B cell (primary cell): ENCODE results near the gene ZMIZ1. TPM values are rescaled to one million over a fixed set of nuclear protein-coding genes. Genes with fewer than 3 reads are reported as not detected.

ENCODE experiments used
- ATAC-seq: fragments of 200-7000 bp; cut with Tn5 transposase; one replicate; pipeline ENCODE4 v1.10.0; 2021; ENCODE audit warnings: low read depth, mild to moderate bottlenecking, moderate number of reproducible peaks, moderate library complexity
- CTCF ChIA-PET: fragments of 350-600 bp; sonication (Branson Sonifier 250); formaldehyde crosslinking; loops from one replicate; lab custom pipeline; 2021; ENCODE audit warnings: antibody characterized with exemption, inconsistent platforms; lab: Charles Lee
- POLR2A ChIA-PET: fragments of 350-600 bp; sonication (Branson Sonifier 250); formaldehyde crosslinking; loops from one replicate; lab custom pipeline; 2021; ENCODE audit warnings: antibody characterized with exemption; lab: Charles Lee
- DNase-seq: peaks from one replicate; pipeline ENCODE4 v3.0.0; 2013
- H2AFZ ChIP-seq: 2 replicates; pipeline ENCODE4 v1.6.1; 2012; ENCODE audit warnings: mild to moderate bottlenecking, low read depth, low read length; ENCODE audit not compliant: insufficient read depth, poor library complexity, severe bottlenecking
- H3K27ac ChIP-seq, 2 donors: 1 replicate in 1 of 2; 2 replicates in 1 of 2; pipeline ENCODE4 v1.5.1; 2012 to 2013; ENCODE audit warnings: low read length in 2 of 2, mild to moderate bottlenecking in 2 of 2, moderate library complexity in 1 of 2
- H3K27me3 ChIP-seq, 4 experiments: fragments of 200-600 bp in 1 of 4; sonication (generic) in 1 of 4; replicated peaks in 1 of 4; 1 replicate in 2 of 4; 2 replicates in 2 of 4; pipeline versions ENCODE4 v1.6.1 to v1.7.0; 2013 to 2016; ENCODE audit warnings: low read length in 3 of 4, mild to moderate bottlenecking in 2 of 4, mixed read lengths in 1 of 4, moderate library complexity in 1 of 4; ENCODE audit not compliant: insufficient read depth in 4 of 4, control insufficient read depth in 3 of 4; ENCODE audit errors: control extremely low read depth in 1 of 4
- H3K36me3 ChIP-seq, 2 experiments: replicated peaks in 1 of 2; 1 replicate in 1 of 2; 2 replicates in 1 of 2; pipeline versions ENCODE4 v1.6.1 to v1.7.1; 2013; ENCODE audit warnings: low read length in 1 of 2; ENCODE audit not compliant: insufficient read depth in 2 of 2, control insufficient read depth in 1 of 2; ENCODE audit errors: control extremely low read depth in 1 of 2, extremely low read depth in 1 of 2
- H3K4me1 ChIP-seq, 2 donors: fragments of 200-600 bp in 1 of 2; sonication (generic) in 1 of 2; 1 replicate in 1 of 2; 2 replicates in 1 of 2; pipeline versions ENCODE4 v1.5.1 to v1.6.1; 2013 to 2017; ENCODE audit warnings: low read length in 2 of 2; ENCODE audit not compliant: control insufficient read depth in 2 of 2, insufficient read depth in 2 of 2
- H3K4me2 ChIP-seq: replicated peaks from 2 replicates; pipeline ENCODE3; 2012; ENCODE audit warnings: mild to moderate bottlenecking, low read depth, low read length; ENCODE audit not compliant: poor library complexity, severe bottlenecking
- H3K4me3 ChIP-seq, 5 experiments: fragments of 200-600 bp in 1 of 5; sonication (generic) in 1 of 5; 1 replicate in 3 of 5; 2 replicates in 2 of 5; pipeline versions ENCODE4 v1.5.1 to v1.7.0; 2011 to 2016; ENCODE audit warnings: low read length in 4 of 5, mild to moderate bottlenecking in 4 of 5, low read depth in 2 of 5, control low read depth in 1 of 5, moderate library complexity in 1 of 5; ENCODE audit not compliant: insufficient read depth in 1 of 5; ENCODE audit errors: control extremely low read depth in 1 of 5, extremely low read depth in 1 of 5
- H3K79me2 ChIP-seq: fragments of 200-600 bp; sonication (generic); one replicate; pipeline ENCODE4 v1.6.0; 2016; ENCODE audit warnings: low read length; ENCODE audit not compliant: control insufficient read depth, insufficient read depth
- H3K9ac ChIP-seq: fragments of 200-600 bp; sonication (generic); 2 replicates; pipeline ENCODE4 v1.6.1; 2017; ENCODE audit warnings: mild to moderate bottlenecking, low read length, moderate library complexity
- H3K9me3 ChIP-seq, 3 donors: one replicate each; pipeline versions ENCODE4 v1.6.1 to v1.7.1; 2013; ENCODE audit warnings: low read length in 2 of 3; ENCODE audit not compliant: control insufficient read depth in 2 of 3, insufficient read depth in 1 of 3; ENCODE audit errors: control extremely low read depth in 1 of 3
- H4K20me1 ChIP-seq: 2 replicates; pipeline ENCODE4 v1.6.0; 2012; ENCODE audit warnings: mild to moderate bottlenecking, low read length; ENCODE audit not compliant: insufficient read depth, control insufficient read depth, poor library complexity, severe bottlenecking
- H3K27ac Mint-ChIP-seq: one replicate; pipeline ENCODE4 v1.8.0; 2021; ENCODE audit warnings: mixed read lengths
- H3K27me3 Mint-ChIP-seq: one replicate; pipeline ENCODE4 v1.8.0; 2021; ENCODE audit warnings: mixed read lengths
- H3K4me1 Mint-ChIP-seq: one replicate; pipeline ENCODE4 v1.8.0; 2021; ENCODE audit warnings: mixed read lengths
- H3K4me3 Mint-ChIP-seq: one replicate; pipeline ENCODE4 v1.8.0; 2021; ENCODE audit warnings: mixed read lengths
- H3K9me3 Mint-ChIP-seq: one replicate; pipeline ENCODE4 v1.8.0; 2022; ENCODE audit warnings: mixed read lengths; ENCODE audit not compliant: insufficient read depth
- CTCF ChIP-seq: fragments of 200-600 bp; IDR thresholded peaks from one replicate; pipeline ENCODE4 v1.8.0; 2022; ENCODE audit warnings: antibody characterized with exemption, mild to moderate bottlenecking
- EZH2 ChIP-seq: IDR thresholded peaks from 2 replicates; pipeline ENCODE4 v1.6.1; 2012; ENCODE audit warnings: borderline replicate concordance, low read depth, mild to moderate bottlenecking, moderate library complexity, low read length; ENCODE audit not compliant: insufficient read depth, poor library complexity, severe bottlenecking
- WGBS: methylation state at CpG from one replicate; pipeline ENCODE4 v1.1.5; 2013; ENCODE audit warnings: missing lambda C conversion rate; ENCODE audit not compliant: insufficient coverage; 5-methylcytosine and 5-hydroxymethylcytosine counted together
- intact Hi-C: fragments of 100-400 bp; cut with micrococcal nuclease; formaldehyde crosslinking; loops from one replicate; pipeline ENCODE4 v1.10.0; 2022
- polyA plus RNA-seq: library from polyadenylated mRNA; depleted of rRNA; stranded (reverse); fragments of >200 nt; gene quantifications from 2 replicates; pipeline ENCODE4 v1.2.3, GENCODE V29; 2012
- total RNA-seq, 2 donors: library from RNA; stranded (reverse); fragments of 120-200 nt in 1 of 2; gene quantifications; 1 replicate in 1 of 2; 2 replicates in 1 of 2; pipeline versions ENCODE4 v1.2.3 to v1.2.4, GENCODE V29; 2013 to 2022

Gene ZMIZ1
- total and polyA plus RNA-seq, 2 donors (not counting 1 experiment from before 2014, with no cell fraction given) = 14.3 to 64.9 TPM

GRCh38 chr10:79164075-79164474 is 95.3 kb downstream of the ZMIZ1 start:
- Histone ChIP-seq H3K79me2 (no peaks in the 10 kb centered on the region), H4K20me1 (no peaks in the 10 kb centered on the region), H2AFZ (no peak overlapping the region), H3K27ac (no peak overlapping the region), H3K9ac (no peak overlapping the region), H3K27me3 (no peaks in the 10 kb centered on the region), H3K36me3 (no peaks in the 10 kb centered on the region), H3K4me1 (no peaks in the 10 kb centered on the region), H3K4me2 (no peak overlapping the region), H3K9me3 (no peaks in the 10 kb centered on the region), H3K4me3 (no peak overlapping the region)
- POLR2A ChIA-PET = no interaction called here
- ATAC-seq (no peak), DNase-seq (no peak)
- no peaks in the 10 kb centered on the region for H3K9me3 Mint-ChIP-seq
- no peaks in the 10 kb centered on the region for H3K4me1 Mint-ChIP-seq
- WGBS = 75% methylated on average over 6 of the region's 9 CpGs
- H3K4me3 Mint-ChIP-seq = no peak overlapping the region
- H3K27ac Mint-ChIP-seq = no peak overlapping the region
- intact Hi-C loops = no loop called here
- peaks cover 3% of the 10 kb centered on the region for H3K27me3 Mint-ChIP-seq
- CTCF ChIA-PET = interaction anchor here (0.5 kb wide), 1 partner anchor 1256 kb away, joined by 5 read pairs; no protein-coding TSS in a partner anchor
- TF ChIP-seq EZH2 = no peak
- no peak for TF ChIP-seq CTCF

- ATAC-seq (no peak), DNase-seq (no peak)
- Histone ChIP-seq H3K4me1 (no peaks in the 10 kb centered on the region), H3K4me3 (no peak overlapping the region), H3K27ac (no peak overlapping the region), H4K20me1 (no peaks in the 10 kb centered on the region), H3K79me2 (no peaks in the 10 kb centered on the region), H3K9ac (no peak overlapping the region), H3K9me3 (no peaks in the 10 kb centered on the region), H3K36me3 (no peaks in the 10 kb centered on the region), H3K27me3 (no peaks in the 10 kb centered on the region), H3K4me2 (no peak overlapping the region), H2AFZ (no peak overlapping the region)
- intact Hi-C loops = no loop called here
- 81% methylated on average over 11 of the region's 11 CpGs for WGBS
- no peaks in the 10 kb centered on the region for H3K9me3 Mint-ChIP-seq
- CTCF ChIA-PET = interaction anchor here (1.6 kb wide), 1 partner anchor 30 kb away, joined by 3 read pairs; no protein-coding TSS in a partner anchor
- no peaks in the 10 kb centered on the region for H3K4me1 Mint-ChIP-seq
- no peak overlapping the region for H3K27ac Mint-ChIP-seq
- POLR2A ChIA-PET = no interaction called here
- peaks cover 3% of the 10 kb centered on the region for H3K27me3 Mint-ChIP-seq
- TF ChIP-seq EZH2 (no peak), CTCF (no peak)
- H3K4me3 Mint-ChIP-seq = no peak overlapping the region
Measured at GRCh38 chr10:79165070-79165778, 96.5 kb downstream of the ZMIZ1 start.
